IPS-NIHi7 (cell line): ENCODE measurements around the gene CPNE5.
"Not testable (repeated sequence)": the region's sequence is repeated elsewhere in the genome, so short reads cannot be mapped to it uniquely, and the experiment has no call there.

Experiments used
- DNase-seq: peaks from one replicate; pipeline ENCODE4 v3.0.0; 2012; ENCODE audit warnings: mixed read lengths; ENCODE audit errors: extremely low spot score

Gene CPNE5

GRCh38 chr6:36815962-36816735 lies 23.1 kb downstream of the CPNE5 start:
- DNase-seq, result no peak

GRCh38 chr6:36814249-36814648 lies 25.0 kb downstream of the CPNE5 start:
- DNase-seq, result no peak

DNA sequence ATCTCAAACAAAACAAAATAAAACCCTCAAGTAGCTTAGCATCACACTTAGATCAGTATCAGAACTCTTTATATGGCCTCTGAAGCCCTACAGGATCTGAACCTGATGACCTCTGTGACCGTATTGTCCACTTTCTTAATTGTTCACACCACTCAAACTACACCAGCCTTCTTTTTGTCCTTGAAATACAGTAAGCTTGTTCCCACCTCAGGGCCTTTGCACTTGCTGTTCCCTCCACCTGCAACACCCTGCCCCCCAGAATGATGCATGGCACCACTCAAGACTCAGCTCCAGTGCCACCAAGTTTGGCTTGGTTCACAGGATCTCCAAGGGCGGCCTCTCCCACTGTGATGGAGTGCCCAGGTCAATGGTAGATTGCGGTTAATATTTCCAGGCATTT lies 25.7 kb downstream of the CPNE5 start:
- DNase-seq, result no peak

- not testable (repeated sequence) for DNase-seq
Measured at GRCh38 chr6:36813047-36813446, 26.2 kb downstream of the CPNE5 start.

- DNase-seq, result peak; percentile 72
Measured at GRCh38 chr6:36809941-36810803, 29.1 kb downstream of the CPNE5 start.

DNA sequence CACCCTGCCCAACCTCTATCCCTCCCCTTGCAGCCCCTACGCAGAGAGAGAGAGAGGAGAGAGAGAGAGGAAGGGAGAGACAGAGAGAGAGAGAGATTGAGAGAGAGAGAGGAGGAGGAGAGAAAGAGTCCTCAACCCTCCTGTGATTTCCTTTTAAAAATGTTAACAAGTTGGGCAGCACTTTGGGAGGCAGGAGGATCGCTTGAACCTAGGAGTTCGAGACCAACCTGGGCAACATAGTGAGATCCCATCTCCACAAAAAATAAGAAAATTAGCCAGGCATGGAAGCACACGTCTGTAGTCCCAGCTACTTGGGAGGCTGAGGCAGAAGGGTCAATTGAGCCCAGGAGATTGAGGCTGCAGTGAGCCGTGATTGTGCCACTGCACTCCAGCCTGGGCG lies 30.1 kb downstream of the CPNE5 start:
- no peak for DNase-seq

GRCh38 chr6:36808634-36809033 lies 30.6 kb downstream of the CPNE5 start:
- DNase-seq, result no peak

GRCh38 chr6:36807750-36808149 lies 31.5 kb downstream of the CPNE5 start:
- no peak for DNase-seq

DNA sequence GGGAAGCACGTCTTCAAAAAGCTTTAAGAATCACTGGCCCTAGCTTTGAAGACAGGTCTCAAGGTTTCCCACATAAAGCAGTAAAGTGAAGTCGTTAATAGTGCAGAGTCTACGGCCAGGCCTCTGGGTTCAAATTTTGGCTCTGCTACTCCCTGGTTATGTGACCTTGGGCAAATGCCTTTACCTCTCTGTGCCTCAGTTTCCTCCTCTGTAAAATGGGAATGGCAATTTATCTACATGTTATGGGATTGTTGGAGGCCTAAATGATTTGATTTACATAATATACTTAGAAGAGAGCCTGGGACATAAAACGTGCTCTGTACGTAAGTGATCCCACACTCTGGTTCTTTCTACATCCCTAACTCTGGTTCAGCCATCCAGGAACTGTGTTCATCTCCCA lies 32.1 kb downstream of the CPNE5 start:
- DNase-seq, result no peak

DNA sequence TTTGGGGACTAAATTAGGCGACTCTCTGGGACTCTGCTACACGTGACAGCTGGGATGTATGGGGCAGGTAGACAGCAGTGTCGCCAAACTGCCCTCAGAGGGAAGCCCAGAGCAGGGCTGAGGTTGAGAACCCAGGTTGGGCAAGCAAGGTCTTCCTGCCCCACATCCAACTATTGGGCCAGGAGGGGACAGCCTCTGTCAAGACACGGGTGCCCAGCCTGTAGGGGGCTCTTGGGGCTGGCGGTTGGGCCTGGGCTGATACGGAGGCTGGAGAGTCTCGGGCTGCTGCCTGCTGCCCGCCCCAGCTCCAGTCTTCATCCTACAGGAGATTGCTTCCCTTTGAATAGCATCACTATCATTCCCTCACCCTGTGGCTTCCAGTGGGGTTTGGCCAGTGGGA lies 33.3 kb downstream of the CPNE5 start:
- peak; percentile 64 for DNase-seq

GRCh38 chr6:36805096-36805797 lies 34.0 kb downstream of the CPNE5 start:
- no peak for DNase-seq

GRCh38 chr6:36804563-36804962 lies 34.7 kb downstream of the CPNE5 start:
- no peak for DNase-seq

GRCh38 chr6:36803908-36804307 lies 35.3 kb downstream of the CPNE5 start:
- DNase-seq, result no peak

DNA sequence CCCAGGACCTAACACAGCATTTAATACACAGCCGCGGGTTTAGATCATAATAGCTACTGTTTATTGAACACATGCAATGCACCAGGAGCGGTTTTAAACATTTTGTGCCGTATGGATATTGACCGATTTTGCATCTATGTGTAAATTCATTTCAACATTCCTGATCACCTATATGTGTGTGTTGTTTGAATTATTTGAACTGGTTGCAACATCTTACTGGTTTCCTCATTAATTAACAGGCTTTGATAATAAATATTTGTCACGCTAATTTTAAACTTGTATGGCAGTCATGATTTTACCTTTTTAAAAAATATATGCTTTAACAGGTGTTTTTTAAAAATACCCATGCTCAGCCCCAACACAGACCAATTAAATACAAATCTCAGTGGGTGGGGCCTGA lies 35.8 kb downstream of the CPNE5 start:
- no peak for DNase-seq

- DNase-seq, result no peak
Measured at GRCh38 chr6:36800223-36801076, 38.8 kb downstream of the CPNE5 start.

DNA sequence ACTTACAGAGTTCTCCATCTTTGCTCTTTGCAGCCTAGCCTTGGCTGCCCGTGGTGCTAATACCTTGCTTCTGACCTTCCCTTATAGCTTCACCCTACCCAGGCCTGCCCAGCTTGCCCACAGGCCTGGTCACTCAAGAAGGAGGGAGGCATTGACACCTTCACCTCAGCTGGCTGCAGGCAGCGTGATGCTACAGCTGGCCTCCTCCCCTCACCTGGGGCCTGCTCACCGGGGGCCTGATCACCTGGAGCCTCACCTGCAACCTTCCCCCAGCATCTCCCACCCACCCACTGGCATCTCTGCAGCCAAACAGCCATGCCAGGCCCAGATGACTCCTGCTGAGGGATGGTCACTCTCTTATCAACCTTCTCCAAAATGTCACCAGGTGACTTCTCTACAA lies 40.4 kb downstream of the CPNE5 start:
- no peak for DNase-seq

DNA sequence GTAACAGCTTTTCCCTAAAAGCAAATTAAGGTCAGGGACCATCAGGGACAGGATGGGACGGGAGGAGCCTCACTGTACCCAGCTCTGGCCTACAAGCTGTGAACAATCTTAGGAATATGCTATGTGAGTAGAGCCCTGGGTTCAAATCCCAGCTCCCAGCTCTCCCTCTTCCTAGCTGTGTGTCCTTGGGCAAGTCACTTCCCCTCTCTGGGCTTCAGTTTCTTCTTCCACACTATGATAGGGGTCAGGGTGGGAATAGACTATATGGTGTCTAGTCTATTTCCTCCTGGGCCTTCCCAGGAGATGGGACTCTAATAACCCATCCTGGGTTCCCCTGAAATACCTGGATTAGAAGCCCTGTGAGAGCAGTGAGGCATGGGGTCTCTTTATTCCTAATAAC lies 41.6 kb downstream of the CPNE5 start:
- no peak for DNase-seq

- DNase-seq, result no peak
Measured at GRCh38 chr6:36797055-36797454, 42.2 kb downstream of the CPNE5 start.

DNA sequence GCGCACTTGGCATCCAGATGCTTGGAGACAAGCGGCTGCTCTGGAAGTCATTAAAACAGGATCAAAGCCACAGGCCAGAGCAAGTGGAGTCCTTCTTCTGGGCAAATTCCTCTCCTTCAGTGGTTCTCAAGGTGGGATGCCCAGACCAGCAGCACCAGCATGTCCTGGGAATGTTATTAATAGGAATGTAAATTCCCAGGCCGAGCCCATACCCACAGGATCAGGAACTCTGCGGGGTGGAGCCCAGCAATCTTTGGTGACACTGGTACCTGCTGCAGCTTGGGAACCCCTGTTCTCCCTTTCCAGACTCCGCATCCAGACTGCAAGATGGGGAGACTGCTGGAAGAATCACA lies 44.6 kb downstream of the CPNE5 start:
- DNase-seq, result no peak

DNA sequence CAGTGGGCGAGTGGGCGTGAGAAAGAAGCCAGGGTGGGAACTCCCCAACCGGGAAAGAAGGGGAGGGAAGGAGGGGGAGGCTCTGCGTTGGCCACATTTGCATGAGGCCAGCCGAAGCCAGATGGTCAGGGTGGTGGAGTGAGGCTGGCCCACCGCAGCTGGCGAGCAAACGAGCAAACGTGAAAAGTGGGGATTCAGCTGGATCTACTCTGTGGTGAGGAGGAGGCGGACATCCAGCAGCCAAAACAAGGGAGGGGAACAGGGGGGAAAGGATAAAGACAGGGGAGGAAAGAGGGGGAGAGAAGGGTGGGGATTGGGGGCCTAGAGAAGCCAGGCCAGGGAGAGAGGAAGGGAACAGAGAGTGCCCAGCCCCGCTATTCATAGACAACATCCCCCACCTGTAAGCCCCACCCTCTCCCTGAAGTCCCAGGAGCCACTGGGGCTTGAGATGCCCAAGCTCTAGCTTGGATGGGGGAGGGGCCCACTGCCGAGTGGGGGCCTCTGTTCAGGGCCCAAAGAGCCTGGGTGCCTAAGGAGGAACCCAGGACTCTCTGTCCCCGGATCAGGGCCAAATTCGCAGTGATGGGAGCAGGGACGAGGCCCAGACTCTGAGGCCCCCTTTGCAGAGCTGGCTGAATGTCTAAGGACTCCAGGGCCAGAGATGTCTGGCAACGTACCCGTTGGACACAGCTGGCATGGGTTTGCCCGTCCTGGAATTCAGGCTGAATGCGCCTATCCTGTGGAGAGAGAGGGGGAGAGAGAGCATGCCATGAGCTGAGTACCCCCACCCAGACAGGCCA lies 45.1 kb downstream of the CPNE5 start:
- DNase-seq, result no peak
